A673 (cell line): ENCODE measurements around the gene TNPO3. TPM values are rescaled to one million over a fixed set of nuclear protein-coding genes. Genes with fewer than 3 reads are reported as not detected.

Experiments used
- BruUV-seq: library from RNA; stranded (reverse); fragments of 400-500 nt; replicated peaks from 2 replicates; lab custom pipeline; 2021; lab: Mats Ljungman, UMichigan
- CTCF ChIA-PET: fragments of 300-600 bp; sonication (Branson Sonifier 250); formaldehyde crosslinking; loops from one replicate; lab custom pipeline; 2022; ENCODE audit warnings: antibody characterized with exemption; lab: Charles Lee
- POLR2A ChIA-PET: fragments of 300-600 bp; sonication (Branson Sonifier 250); formaldehyde crosslinking; loops from one replicate; lab custom pipeline; 2022; ENCODE audit warnings: antibody characterized with exemption; ENCODE audit not compliant: low non-redundant PET; lab: Charles Lee
- DNase-seq: peaks from one replicate; pipeline ENCODE4 v3.0.0-alpha.2; 2015; ENCODE audit warnings: low spot score
- H3K27ac ChIP-seq: fragments of 200-600 bp; sonication (generic); 2 replicates; pipeline ENCODE4 v1.5.1; 2016; ENCODE audit warnings: mixed run types, low read depth, mild to moderate bottlenecking, mixed read lengths, antibody characterized with exemption, low read length; ENCODE audit not compliant: poor library complexity, severe bottlenecking
- H3K27me3 ChIP-seq: fragments of 200-600 bp; sonication (generic); replicated peaks from 2 replicates; pipeline ENCODE4 v1.6.1; 2017; ENCODE audit warnings: mixed run types, low read depth, mild to moderate bottlenecking, mixed read lengths, antibody characterized with exemption, low read length; ENCODE audit not compliant: insufficient read depth, poor library complexity
- H3K36me3 ChIP-seq: fragments of 200-600 bp; sonication (generic); 2 replicates; pipeline ENCODE4 v1.6.1; 2016; ENCODE audit warnings: mixed run types, mild to moderate bottlenecking, mixed read lengths, antibody characterized with exemption, low read length; ENCODE audit not compliant: insufficient read depth, poor library complexity, severe bottlenecking
- H3K4me1 ChIP-seq: fragments of 200-600 bp; sonication (generic); 2 replicates; pipeline ENCODE4 v1.6.1; 2017; ENCODE audit warnings: mixed run types, mild to moderate bottlenecking, mixed read lengths, antibody characterized with exemption, low read length; ENCODE audit not compliant: insufficient read depth, poor library complexity, severe bottlenecking
- H3K4me3 ChIP-seq: fragments of 200-600 bp; sonication (generic); 2 replicates; pipeline ENCODE4 v1.5.1; 2016; ENCODE audit warnings: low read depth, mixed run types, mild to moderate bottlenecking, mixed read lengths, low read length; ENCODE audit not compliant: poor library complexity, severe bottlenecking
- H3K9me3 ChIP-seq: fragments of 200-600 bp; sonication (generic); 2 replicates; pipeline ENCODE4 v1.6.1; 2016; ENCODE audit warnings: mixed run types, low read depth, mild to moderate bottlenecking, mixed read lengths, antibody characterized with exemption, low read length; ENCODE audit not compliant: poor library complexity, severe bottlenecking
- EZH2 ChIP-seq: fragments of 200-600 bp; sonication (generic); IDR thresholded peaks from 2 replicates; pipeline ENCODE4 v1.6.1; 2017; ENCODE audit warnings: borderline replicate concordance, low read depth, mild to moderate bottlenecking, mixed read lengths, antibody characterized with exemption, low read length; ENCODE audit not compliant: poor library complexity, severe bottlenecking
- intact Hi-C: fragments of 100-400 bp; cut with micrococcal nuclease; formaldehyde crosslinking; loops from one replicate; pipeline ENCODE4 v1.10.0; 2022; ENCODE audit not compliant: unreplicated experiment
- total RNA-seq: library from RNA; stranded (reverse); gene quantifications from 2 replicates; pipeline ENCODE4 v1.2.3, GENCODE V29; 2021
- TF ChIP-seq, protein P1 (sequence below): fragments of 300-800, 200-600 bp; sonication (generic); conservative IDR thresholded peaks from 2 replicates; pipeline ENCODE4 v1.5.1; 2017; ENCODE audit warnings: low read depth, mild to moderate bottlenecking, antibody characterized with exemption, low read length, moderate library complexity, mixed read lengths

The TNPO3 gene
- total RNA-seq, 1 experiment from 2014 or later, result 77.8 TPM

DNA sequence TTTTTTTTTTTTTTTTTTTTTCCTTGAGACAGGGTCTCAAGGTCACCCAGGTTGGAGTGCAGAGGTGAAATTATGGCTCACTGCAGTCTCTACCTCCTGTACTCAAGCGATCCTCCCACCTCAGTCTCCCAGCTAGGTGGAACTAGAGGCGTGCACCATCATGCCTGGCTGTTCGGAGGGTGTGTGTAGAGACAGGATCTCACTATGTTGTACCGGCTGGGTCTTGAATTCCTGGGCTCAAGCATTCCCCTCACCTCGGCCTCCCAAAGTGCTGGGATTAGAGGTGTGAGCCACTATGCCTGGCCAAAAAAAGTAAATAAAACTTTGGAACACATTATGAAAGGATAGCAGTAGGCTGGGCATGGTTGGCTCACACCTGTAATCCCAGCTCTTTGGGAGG, 39.6 kb upstream of the TNPO3 start:
- no peaks in the 10 kb centered on the region for H3K9me3 ChIP-seq
- no peaks in the 10 kb centered on the region for H3K27me3 ChIP-seq
- no peaks in the 10 kb centered on the region for H3K4me1 ChIP-seq
- intact Hi-C loops, result no loop called here
- no peak overlapping the region for H3K4me3 ChIP-seq
- H3K36me3 ChIP-seq, result no peaks in the 10 kb centered on the region
- ChIA-PET CTCF (no interaction called here), POLR2A (interaction anchor here (0.7 kb wide), 1 partner anchor 1111 kb away, joined by 4 read pairs; no protein-coding TSS in a partner anchor)
- no TSS peak for BruUV-seq
- TF ChIP-seq, protein P1, sequence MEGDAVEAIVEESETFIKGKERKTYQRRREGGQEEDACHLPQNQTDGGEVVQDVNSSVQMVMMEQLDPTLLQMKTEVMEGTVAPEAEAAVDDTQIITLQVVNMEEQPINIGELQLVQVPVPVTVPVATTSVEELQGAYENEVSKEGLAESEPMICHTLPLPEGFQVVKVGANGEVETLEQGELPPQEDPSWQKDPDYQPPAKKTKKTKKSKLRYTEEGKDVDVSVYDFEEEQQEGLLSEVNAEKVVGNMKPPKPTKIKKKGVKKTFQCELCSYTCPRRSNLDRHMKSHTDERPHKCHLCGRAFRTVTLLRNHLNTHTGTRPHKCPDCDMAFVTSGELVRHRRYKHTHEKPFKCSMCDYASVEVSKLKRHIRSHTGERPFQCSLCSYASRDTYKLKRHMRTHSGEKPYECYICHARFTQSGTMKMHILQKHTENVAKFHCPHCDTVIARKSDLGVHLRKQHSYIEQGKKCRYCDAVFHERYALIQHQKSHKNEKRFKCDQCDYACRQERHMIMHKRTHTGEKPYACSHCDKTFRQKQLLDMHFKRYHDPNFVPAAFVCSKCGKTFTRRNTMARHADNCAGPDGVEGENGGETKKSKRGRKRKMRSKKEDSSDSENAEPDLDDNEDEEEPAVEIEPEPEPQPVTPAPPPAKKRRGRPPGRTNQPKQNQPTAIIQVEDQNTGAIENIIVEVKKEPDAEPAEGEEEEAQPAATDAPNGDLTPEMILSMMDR, result no peak
- TF ChIP-seq EZH2, result no peak
- no peak overlapping the region for H3K27ac ChIP-seq
- DNase-seq, result no peak

DNA sequence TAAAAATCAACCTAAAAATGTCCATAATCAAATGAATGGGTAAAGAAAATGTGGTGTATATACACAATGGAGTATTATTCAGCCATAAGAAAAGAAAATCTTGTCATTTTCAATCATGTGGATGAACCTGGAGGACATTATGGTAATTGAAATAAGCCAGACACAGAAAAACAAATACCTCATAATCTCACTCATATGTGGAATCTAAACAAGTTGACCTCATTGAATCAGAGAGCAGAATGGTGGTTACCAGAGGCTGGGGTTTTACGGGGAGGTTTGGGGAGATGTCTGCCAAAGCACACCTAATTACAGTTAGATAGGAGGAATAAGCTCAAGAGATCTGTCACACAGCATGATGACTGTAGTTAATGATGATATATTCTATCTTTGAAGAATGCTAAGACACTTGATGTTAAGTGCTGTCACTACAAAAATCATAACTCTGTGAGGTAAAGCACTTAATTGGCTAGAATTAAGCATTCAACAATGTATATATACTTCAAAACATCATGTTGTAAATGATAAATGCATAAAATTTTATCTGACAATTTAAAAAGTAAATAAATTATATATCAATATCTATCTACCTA, 39.1 kb upstream of the TNPO3 start:
- Histone ChIP-seq H3K4me1 (no peaks in the 10 kb centered on the region), H3K4me3 (no peak overlapping the region), H3K9me3 (no peaks in the 10 kb centered on the region), H3K27me3 (no peaks in the 10 kb centered on the region), H3K27ac (no peak overlapping the region), H3K36me3 (no peaks in the 10 kb centered on the region)
- DNase-seq, result no peak
- ChIA-PET CTCF (no interaction called here), POLR2A (no interaction called here)
- intact Hi-C loops, result no loop called here
- BruUV-seq, result no TSS peak
- no peak for TF ChIP-seq EZH2
- TF ChIP-seq, protein P1, result no peak

DNA sequence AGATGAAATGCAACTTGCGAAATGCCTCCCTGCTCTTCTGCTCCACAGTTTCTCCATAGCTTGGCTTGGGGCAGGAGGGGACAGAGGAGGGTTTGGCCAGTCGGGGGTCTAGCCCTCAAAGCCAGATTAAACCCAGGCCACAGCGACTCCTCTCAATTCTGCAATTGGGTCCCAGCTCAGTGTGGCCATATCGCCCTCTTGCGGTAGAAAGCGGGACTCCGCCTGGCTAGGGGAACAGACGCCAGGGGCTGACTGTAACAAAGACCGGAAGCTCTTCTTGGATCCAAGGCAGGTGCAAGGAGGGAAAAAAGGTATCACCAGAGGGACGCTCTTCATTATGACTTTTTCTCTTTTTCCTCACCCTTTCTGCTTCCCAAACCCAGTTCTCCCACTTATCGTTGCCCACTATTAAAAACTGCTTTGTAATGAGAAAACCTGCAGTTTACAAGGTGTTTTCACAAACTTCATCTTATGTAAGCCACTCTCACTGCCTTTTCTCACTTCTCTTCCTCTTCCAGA, 36.6 kb upstream of the TNPO3 start:
- H3K4me1 ChIP-seq, result no peaks in the 10 kb centered on the region
- POLR2A ChIA-PET, result no interaction called here
- TF ChIP-seq, protein P1, result peak; percentile 99
- TF ChIP-seq EZH2, result no peak
- CTCF ChIA-PET, result interaction anchor here (0.6 to 1.4 kb wide), 14 partner anchors 10 to 907 kb away, joined by 3 to 5 read pairs (median 3); partner anchors contain the start of gene ATP6V1F
- H3K27me3 ChIP-seq, result no peaks in the 10 kb centered on the region
- H3K36me3 ChIP-seq, result no peaks in the 10 kb centered on the region
- H3K4me3 ChIP-seq, result no peak overlapping the region
- peak; percentile 83 for DNase-seq
- no TSS peak for BruUV-seq
- no peaks in the 10 kb centered on the region for H3K9me3 ChIP-seq
- H3K27ac ChIP-seq, result no peak overlapping the region
- intact Hi-C loops, result loop anchor here (1.0 kb wide), 1 partner anchor 187 kb away; no protein-coding TSS in a partner anchor
